Measurements from ENCODE around the gene IFIT1B. TPM values are rescaled to one million over a fixed set of nuclear protein-coding genes. Genes with fewer than 3 reads are reported as not detected.
"Not testable (repeated sequence)": the region's sequence is repeated elsewhere in the genome, so short reads cannot be mapped to it uniquely, and the experiment has no call there.

Gene IFIT1B
- total and polyA plus RNA-seq, 2 donors: 0.07 to 0.38 TPM

DNA sequence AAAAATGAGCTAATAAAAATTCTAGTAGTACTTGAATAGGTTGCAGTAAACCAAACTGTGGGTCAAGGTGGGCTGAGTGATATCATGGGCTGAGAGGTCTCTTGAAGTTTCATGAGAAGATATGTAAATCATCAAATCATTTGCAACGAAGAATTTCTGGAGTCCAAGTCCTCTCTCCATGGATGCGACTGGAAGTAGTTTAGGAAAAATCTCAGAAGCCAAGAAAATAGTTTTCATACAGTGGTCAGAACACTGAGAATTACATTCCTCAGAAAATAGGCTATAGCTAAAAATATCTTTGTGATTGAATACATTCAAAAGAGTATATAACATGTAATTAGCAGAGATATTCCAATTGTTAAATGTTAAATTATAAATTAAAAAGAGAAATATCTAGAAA lies 10.9 kb downstream of the IFIT1B start:
- DNase-seq (ENCODE audit: low read depth in 6 of 9, low spot score in 9 of 9): no peak
- no peaks in the 10 kb centered on the region for H3K9me3 ChIP-seq (ENCODE audit: control insufficient read depth in 2 of 2, insufficient read depth in 1 of 2, low read length in 1 of 2)
- peaks cover 7% of the 10 kb centered on the region in 2 donors for H3K4me1 ChIP-seq (ENCODE audit: control insufficient read depth in 2 of 2, insufficient read depth in 2 of 2, low read length in 2 of 2)
- 97% methylated on average over 2 of the region's 2 CpGs for WGBS
- H3K27me3 ChIP-seq (ENCODE audit: control insufficient read depth in 2 of 2, insufficient read depth in 1 of 2, low read length in 1 of 2): no peaks in the 10 kb centered on the region
- H3K27ac ChIP-seq (ENCODE audit: low read depth in 1 of 2, low read length in 1 of 2): no peak overlapping the region
- H3K36me3 ChIP-seq (ENCODE audit: control insufficient read depth in 2 of 2, insufficient read depth in 2 of 2, low read length in 1 of 2): no peaks in the 10 kb centered on the region
- H3K4me3 ChIP-seq (ENCODE audit: low read length in 2 of 2): no peak overlapping the region

DNA sequence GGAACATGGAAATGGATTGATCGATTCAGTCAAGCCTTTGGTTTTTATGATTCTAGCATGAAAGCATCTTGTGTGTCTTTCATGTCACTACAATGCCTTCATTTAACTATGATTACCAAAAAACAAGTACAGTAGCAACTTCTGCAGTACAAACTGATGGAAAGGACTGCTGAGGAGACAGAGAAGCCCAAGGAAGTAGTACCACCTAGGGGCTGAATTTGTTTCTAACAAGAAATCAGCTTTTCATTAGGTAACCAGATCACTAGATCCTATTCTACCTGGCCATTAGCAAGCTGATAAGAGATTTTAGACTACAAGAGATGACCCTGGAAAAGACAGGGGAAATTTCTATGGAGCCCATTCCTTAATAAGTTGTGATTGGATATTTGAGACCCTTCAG lies 11.4 kb downstream of the IFIT1B start:
- H3K27me3 ChIP-seq (ENCODE audit: control insufficient read depth in 2 of 2, insufficient read depth in 1 of 2, low read length in 1 of 2): no peaks in the 10 kb centered on the region
- no peaks in the 10 kb centered on the region for H3K36me3 ChIP-seq (ENCODE audit: control insufficient read depth in 2 of 2, insufficient read depth in 2 of 2, low read length in 1 of 2)
- peaks cover 7% of the 10 kb centered on the region in 2 donors for H3K4me1 ChIP-seq (ENCODE audit: control insufficient read depth in 2 of 2, insufficient read depth in 2 of 2, low read length in 2 of 2)
- no peak overlapping the region for H3K27ac ChIP-seq (ENCODE audit: low read depth in 1 of 2, low read length in 1 of 2)
- H3K4me3 ChIP-seq (ENCODE audit: low read length in 2 of 2): no peak overlapping the region
- DNase-seq (ENCODE audit: low read depth in 6 of 9, low spot score in 9 of 9): peak in 1 of 9 donors; percentile 24
- no peaks in the 10 kb centered on the region for H3K9me3 ChIP-seq (ENCODE audit: control insufficient read depth in 2 of 2, insufficient read depth in 1 of 2, low read length in 1 of 2)
- WGBS: 96% methylated on average over 1 of the region's 1 CpG

DNA sequence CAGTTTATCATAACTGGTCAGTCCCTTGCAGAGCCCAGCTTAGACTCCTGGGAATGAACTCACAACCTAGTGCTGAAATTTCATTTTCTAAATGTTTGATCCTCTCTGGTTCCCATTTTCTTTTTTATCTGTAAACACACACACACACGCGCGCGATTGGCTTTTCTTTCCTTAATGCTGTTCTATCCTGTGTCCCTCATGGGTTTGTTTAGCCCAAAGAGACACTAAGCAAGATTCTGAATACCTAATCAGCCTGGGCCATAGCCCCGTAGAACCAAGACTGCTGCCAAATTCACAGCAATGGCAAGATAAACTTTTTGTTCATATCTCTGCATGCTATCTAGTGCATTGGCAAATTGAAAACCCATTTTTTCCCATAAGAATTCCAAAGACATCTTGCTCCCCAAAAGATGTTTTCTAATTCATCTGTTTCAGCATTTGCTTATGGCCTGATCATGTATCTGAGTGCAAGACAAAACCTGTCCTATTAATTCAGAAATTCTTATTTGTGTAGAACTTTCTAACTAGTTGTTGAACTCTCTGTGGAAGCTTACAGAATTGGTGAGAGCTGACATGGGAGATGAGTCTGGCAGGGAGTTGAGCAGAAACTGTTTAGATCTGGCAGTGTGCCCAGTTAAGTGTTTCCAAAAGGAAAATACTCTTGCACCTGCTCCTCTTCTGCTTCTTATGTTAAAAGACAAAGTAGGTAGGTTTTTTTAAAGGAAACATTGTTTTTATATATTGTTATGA lies 12.8 kb downstream of the IFIT1B start:
- H3K27me3 ChIP-seq (ENCODE audit: control insufficient read depth in 2 of 2, insufficient read depth in 1 of 2, low read length in 1 of 2): no peaks in the 10 kb centered on the region
- no peak overlapping the region for H3K4me3 ChIP-seq (ENCODE audit: low read length in 2 of 2)
- WGBS: 98% methylated on average over 5 of the region's 5 CpGs
- no peak overlapping the region for H3K27ac ChIP-seq (ENCODE audit: low read depth in 1 of 2, low read length in 1 of 2)
- H3K9me3 ChIP-seq (ENCODE audit: control insufficient read depth in 2 of 2, insufficient read depth in 1 of 2, low read length in 1 of 2): no peaks in the 10 kb centered on the region
- DNase-seq (ENCODE audit: low read depth in 6 of 9, low spot score in 9 of 9): no peak
- H3K4me1 ChIP-seq (ENCODE audit: control insufficient read depth in 2 of 2, insufficient read depth in 2 of 2, low read length in 2 of 2): peaks cover 7% of the 10 kb centered on the region in 2 donors
- H3K36me3 ChIP-seq (ENCODE audit: control insufficient read depth in 2 of 2, insufficient read depth in 2 of 2, low read length in 1 of 2): no peaks in the 10 kb centered on the region

DNA sequence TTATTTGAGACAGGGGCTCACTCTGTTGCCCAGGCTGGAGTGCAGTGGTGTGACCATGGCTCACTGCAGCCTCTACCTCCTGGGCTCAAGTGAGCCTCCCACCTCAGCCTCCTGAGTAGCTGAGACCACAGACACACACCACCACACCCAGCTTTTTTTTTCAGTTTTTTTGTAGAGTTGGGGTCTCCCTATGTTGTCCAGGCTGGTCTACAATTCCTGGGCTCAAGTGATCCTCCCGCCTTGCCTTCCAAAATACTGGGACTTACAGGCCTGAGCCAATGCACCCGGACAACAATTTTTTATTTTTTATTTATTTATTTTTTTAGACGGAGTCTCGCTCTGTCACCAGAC lies 13.3 kb downstream of the IFIT1B start:
- WGBS: 96% methylated on average over 4 of the region's 4 CpGs
- H3K4me3 ChIP-seq (ENCODE audit: low read length in 2 of 2); H3K4me1 ChIP-seq (ENCODE audit: control insufficient read depth in 2 of 2, insufficient read depth in 2 of 2, low read length in 2 of 2); H3K36me3 ChIP-seq (ENCODE audit: control insufficient read depth in 2 of 2, insufficient read depth in 2 of 2, low read length in 1 of 2); H3K9me3 ChIP-seq (ENCODE audit: control insufficient read depth in 2 of 2, insufficient read depth in 1 of 2, low read length in 1 of 2); H3K27ac ChIP-seq (ENCODE audit: low read depth in 1 of 2, low read length in 1 of 2); H3K27me3 ChIP-seq (ENCODE audit: control insufficient read depth in 2 of 2, insufficient read depth in 1 of 2, low read length in 1 of 2); DNase-seq (ENCODE audit: low read depth in 6 of 9, low spot score in 9 of 9): not testable (repeated sequence)

DNA sequence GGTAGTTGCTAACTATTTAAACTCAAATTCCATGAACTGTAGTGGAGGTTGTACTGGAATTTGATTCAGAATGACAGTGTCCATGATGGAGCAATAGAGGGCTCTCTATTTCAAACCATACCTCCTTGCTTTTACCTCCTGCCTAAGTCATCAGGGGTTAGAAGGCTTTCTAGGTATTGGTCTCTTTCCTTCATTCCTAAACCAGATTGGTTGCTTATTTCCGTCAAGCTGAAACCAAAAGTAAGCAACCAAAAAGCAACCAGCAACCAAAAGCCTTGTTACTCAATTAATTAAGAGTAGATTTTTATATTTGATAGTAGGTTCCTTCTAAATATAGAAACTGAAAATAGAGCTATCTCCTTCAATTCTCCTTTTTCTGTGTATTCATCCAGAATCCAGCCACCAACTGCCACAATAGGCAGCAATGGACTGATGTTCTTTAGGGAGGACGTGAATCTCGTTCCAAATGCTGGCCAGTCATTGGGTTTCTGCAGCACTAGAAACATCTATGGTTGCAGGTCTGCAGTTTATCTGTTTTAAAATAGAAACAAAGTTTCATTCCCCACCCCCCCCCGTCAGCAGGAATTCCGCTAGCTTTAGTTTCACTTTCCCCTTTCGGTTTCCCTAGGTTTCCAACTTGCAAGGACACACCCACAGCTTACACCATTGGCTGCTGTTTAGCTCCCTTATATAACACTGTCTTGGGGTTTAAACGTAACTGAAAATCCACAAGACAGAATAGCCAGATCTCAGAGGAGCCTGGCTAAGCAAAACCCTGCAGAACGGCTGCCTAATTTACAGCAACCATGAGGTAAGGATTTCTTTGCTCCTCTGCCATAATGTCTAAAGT lies 14.3 kb downstream of the IFIT1B start, which contains the start of gene IFIT1:
IFIT1 (plus strand) TSS at position 717 of the 850 bp plus-strand sequence; CDS start at position 807, 90 bp downstream.
- peaks cover 7% of the 10 kb centered on the region in 2 donors for H3K4me1 ChIP-seq (ENCODE audit: control insufficient read depth in 2 of 2, insufficient read depth in 2 of 2, low read length in 2 of 2)
- peak within 1 kb of the TSS; percentile 76 to 84 for H3K27ac ChIP-seq (ENCODE audit: low read depth in 1 of 2, low read length in 1 of 2)
- peak in 8 of 9 donors; percentile 60 to 87 (median 73) for DNase-seq (ENCODE audit: low read depth in 6 of 9, low spot score in 9 of 9)
- no peaks in the 10 kb centered on the region for H3K36me3 ChIP-seq (ENCODE audit: control insufficient read depth in 2 of 2, insufficient read depth in 2 of 2, low read length in 1 of 2)
- peak within 1 kb of the TSS; percentile 53 to 57 for H3K4me3 ChIP-seq (ENCODE audit: low read length in 2 of 2)
- no peaks in the 10 kb centered on the region for H3K9me3 ChIP-seq (ENCODE audit: control insufficient read depth in 2 of 2, insufficient read depth in 1 of 2, low read length in 1 of 2)
- H3K27me3 ChIP-seq (ENCODE audit: control insufficient read depth in 2 of 2, insufficient read depth in 1 of 2, low read length in 1 of 2): no peaks in the 10 kb centered on the region
- under 1% methylated on average over 8 of the region's 8 CpGs for WGBS

DNA sequence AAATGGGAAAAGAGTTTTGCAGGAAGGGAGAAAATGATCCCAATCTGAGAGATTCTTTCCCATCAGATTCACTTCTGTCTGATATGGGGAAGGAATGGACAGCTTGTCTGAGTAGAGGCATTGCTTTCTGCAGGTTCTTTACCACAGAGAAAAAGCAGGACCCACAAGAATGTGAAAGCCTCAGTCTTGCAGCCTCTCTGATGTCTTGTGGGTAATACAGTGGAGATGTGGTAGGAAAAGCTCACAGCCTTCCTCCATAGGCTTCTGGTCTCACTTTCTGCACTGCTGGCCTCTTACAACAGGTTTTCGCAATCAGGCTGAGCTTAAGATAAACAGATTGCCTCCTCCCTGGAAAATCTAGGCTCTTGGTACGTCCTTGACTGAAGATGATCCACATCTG lies 15.1 kb downstream of the IFIT1B start:
- WGBS: 55% methylated on average over 2 of the region's 2 CpGs
- Histone ChIP-seq H3K36me3 (ENCODE audit: control insufficient read depth in 2 of 2, insufficient read depth in 2 of 2, low read length in 1 of 2) (no peaks in the 10 kb centered on the region), H3K9me3 (ENCODE audit: control insufficient read depth in 2 of 2, insufficient read depth in 1 of 2, low read length in 1 of 2) (no peaks in the 10 kb centered on the region), H3K27ac (ENCODE audit: low read depth in 1 of 2, low read length in 1 of 2) (peak overlapping the region; percentile 70 to 76), H3K4me3 (ENCODE audit: low read length in 2 of 2) (peak overlapping the region; percentile 53 to 57), H3K27me3 (ENCODE audit: control insufficient read depth in 2 of 2, insufficient read depth in 1 of 2, low read length in 1 of 2) (no peaks in the 10 kb centered on the region), H3K4me1 (ENCODE audit: control insufficient read depth in 2 of 2, insufficient read depth in 2 of 2, low read length in 2 of 2) (peaks cover 7% of the 10 kb centered on the region in 2 donors)
- peak in 2 of 9 donors; percentile 17 to 58 for DNase-seq (ENCODE audit: low read depth in 6 of 9, low spot score in 9 of 9)

DNA sequence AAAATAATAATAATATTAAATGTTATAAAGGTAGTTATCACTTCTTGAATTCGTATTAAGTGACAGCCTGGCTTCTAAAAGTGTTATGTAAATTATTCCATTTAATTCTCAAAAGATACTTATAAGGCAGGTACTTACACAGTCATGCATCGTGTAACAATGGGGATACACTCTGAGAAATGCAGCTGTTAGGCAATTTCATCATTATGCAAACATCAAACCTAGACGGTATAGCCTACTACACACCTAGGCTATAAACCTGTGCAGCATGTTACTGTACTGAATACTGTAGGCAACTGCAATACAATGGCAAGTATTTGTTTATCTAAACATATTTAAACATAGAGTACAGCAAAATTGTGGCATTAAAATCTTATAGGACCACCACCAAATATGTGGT lies 16.0 kb downstream of the IFIT1B start:
- peaks cover 7% of the 10 kb centered on the region in 2 donors for H3K4me1 ChIP-seq (ENCODE audit: control insufficient read depth in 2 of 2, insufficient read depth in 2 of 2, low read length in 2 of 2)
- no peaks in the 10 kb centered on the region for H3K9me3 ChIP-seq (ENCODE audit: control insufficient read depth in 2 of 2, insufficient read depth in 1 of 2, low read length in 1 of 2)
- no peaks in the 10 kb centered on the region for H3K27me3 ChIP-seq (ENCODE audit: control insufficient read depth in 2 of 2, insufficient read depth in 1 of 2, low read length in 1 of 2)
- WGBS: 70% methylated on average over 3 of the region's 3 CpGs
- no peak overlapping the region for H3K4me3 ChIP-seq (ENCODE audit: low read length in 2 of 2)
- no peaks in the 10 kb centered on the region for H3K36me3 ChIP-seq (ENCODE audit: control insufficient read depth in 2 of 2, insufficient read depth in 2 of 2, low read length in 1 of 2)
- H3K27ac ChIP-seq (ENCODE audit: low read depth in 1 of 2, low read length in 1 of 2): no peak overlapping the region
- DNase-seq (ENCODE audit: low read depth in 6 of 9, low spot score in 9 of 9): no peak

DNA sequence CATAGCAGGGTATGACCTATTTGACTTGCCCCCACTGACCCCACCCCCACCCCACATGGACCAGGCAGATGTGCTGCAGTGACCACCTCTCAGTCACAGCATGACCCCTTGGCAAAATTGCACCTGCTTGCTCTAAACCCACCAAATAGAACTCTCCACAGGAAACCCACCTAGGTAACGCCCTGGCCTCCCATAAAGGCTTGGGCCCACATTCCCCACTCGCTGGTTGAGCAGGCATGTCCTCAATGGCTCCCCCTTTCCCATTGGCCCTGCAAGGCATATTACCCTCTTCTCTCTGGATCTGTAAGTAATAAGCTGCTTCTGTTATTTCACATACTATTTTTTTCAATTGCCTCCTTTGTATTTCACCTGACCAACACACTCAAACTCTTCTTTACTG lies 17.3 kb downstream of the IFIT1B start:
- Histone ChIP-seq H3K36me3 (ENCODE audit: control insufficient read depth in 2 of 2, insufficient read depth in 2 of 2, low read length in 1 of 2) (no peaks in the 10 kb centered on the region), H3K4me3 (ENCODE audit: low read length in 2 of 2) (no peak overlapping the region), H3K27ac (ENCODE audit: low read depth in 1 of 2, low read length in 1 of 2) (no peak overlapping the region), H3K9me3 (ENCODE audit: control insufficient read depth in 2 of 2, insufficient read depth in 1 of 2, low read length in 1 of 2) (no peaks in the 10 kb centered on the region), H3K27me3 (ENCODE audit: control insufficient read depth in 2 of 2, insufficient read depth in 1 of 2, low read length in 1 of 2) (no peaks in the 10 kb centered on the region), H3K4me1 (ENCODE audit: control insufficient read depth in 2 of 2, insufficient read depth in 2 of 2, low read length in 2 of 2) (peaks cover 7% of the 10 kb centered on the region in 2 donors)
- 98% methylated on average over 2 of the region's 2 CpGs for WGBS
- no peak for DNase-seq (ENCODE audit: low read depth in 6 of 9, low spot score in 9 of 9)
